ENCODE measurements around the gene RXRA.

The RXRA gene

DNA sequence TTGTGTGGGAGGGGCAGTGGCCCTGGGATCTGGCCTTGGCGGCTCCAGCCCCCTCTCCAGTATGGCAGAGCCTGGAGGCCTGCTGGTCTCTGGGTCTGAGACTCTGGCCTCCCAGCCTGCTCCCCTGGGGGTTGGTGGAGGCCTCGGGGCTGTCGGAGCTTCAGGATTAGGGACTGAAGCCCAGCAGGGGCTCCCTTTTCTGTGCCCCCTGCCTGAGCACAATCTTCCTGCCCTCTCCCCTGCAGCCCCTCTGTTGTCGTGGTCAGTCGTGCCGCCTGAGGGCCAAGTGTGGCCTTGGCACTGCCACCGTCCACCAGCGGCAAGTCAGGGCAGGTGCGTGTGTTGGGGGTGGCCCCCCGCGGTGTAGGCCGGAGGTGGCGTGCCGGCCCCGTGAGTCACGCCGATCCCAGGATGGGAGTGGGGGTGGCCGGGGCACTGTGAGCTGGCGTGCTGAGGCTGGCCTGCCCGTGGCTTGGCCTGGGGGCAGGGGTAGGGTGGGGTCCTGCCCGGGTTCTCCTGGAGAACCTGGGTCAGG is 53.6 kb downstream of the RXRA start:
- DNase-seq (ENCODE audit: low read depth in 3 of 3, low spot score in 1 of 3), result no peak

GRCh38 chr9:134380542-134381271 is 54.5 kb downstream of the RXRA start:
- DNase-seq (ENCODE audit: low read depth in 3 of 3, low spot score in 1 of 3), result no peak

- no peak for DNase-seq (ENCODE audit: low read depth in 3 of 3, low spot score in 1 of 3)
Measured at GRCh38 chr9:134381272-134381661, 55.0 kb downstream of the RXRA start.

DNA sequence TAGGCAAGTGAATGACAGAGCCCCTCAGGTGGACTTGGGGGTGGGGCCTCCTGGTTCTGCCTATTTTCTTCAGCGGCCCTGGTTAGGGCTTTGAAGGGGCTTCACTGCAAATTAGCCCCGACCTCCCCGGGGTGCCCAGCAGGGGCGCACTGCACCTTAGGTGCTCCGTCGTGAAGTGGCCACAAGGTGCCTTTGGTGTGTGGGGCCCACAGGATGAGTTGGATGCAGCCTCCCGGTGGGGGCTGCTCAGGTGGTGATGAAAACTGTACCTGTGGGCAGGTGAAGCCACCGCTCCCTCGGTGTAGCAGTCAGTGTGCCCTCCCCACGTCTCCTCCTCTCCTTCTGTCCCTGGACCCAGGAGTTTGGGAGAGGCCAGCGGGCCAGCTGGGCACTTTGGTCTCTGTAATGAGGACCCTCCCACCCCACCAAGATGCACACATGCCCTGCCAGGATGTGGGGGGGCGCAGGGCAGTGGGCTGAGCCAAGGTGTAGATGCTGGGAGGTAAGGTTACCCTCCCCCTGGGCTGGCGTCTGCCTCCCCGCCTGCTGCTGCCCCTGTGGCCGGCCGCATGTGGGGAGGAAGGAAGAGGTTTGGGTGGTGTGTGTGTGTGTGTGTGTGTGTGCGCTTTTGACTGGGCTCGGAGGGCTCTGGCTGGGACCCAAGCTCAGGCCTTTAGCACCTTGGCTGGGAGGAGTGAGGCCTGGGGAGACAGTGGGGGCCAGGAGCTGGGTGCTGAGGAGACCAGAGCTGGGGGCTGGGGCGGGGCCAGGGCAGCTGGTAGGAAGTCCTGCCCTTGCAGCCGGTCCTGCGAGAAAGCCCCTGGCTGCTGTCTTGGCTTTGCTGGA is 55.6 kb downstream of the RXRA start:
- no peak for DNase-seq (ENCODE audit: low read depth in 3 of 3, low spot score in 1 of 3)

DNA sequence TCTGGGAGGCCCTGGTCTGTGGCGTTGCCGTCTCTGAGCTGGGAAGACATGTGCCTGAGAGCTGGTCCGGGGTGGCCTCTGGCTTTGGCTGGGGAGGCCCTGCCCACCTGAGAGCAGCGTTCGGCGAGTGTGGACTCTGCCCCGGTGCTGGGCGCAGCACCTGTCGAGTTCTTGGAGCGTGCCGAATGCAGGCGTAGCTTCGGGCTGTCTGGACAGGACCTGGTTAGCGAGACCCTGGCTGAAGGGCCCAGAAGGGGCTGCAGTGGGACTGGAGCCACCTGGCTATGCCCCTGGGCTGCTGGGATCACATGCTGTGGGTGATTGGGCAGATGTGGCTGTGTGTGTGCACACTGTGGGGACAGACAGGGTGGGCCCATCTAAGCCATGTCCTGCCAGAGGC is 56.5 kb downstream of the RXRA start:
- DNase-seq (ENCODE audit: low read depth in 3 of 3, low spot score in 1 of 3), result no peak

DNA sequence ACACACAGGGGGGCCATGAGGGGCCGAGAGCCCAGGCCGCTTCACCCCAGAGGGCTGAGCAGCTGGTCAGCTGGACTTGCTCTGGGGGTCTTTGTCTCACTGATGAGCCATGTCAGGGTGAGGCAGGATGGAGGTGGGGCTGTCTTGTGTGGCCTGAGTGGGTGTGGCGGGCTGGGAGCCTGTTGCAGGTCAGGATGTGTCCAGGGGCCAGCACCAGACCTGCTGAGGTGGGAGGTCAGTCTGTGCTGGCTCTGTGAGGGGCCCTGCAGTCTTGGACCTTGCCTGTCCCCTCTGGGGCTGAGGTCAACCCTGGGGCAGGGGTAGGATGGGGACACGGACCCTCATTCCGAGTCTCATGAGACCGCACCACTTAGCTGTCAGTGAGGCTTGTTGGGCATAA is 56.9 kb downstream of the RXRA start:
- no peak for DNase-seq (ENCODE audit: low read depth in 3 of 3, low spot score in 1 of 3)

DNA sequence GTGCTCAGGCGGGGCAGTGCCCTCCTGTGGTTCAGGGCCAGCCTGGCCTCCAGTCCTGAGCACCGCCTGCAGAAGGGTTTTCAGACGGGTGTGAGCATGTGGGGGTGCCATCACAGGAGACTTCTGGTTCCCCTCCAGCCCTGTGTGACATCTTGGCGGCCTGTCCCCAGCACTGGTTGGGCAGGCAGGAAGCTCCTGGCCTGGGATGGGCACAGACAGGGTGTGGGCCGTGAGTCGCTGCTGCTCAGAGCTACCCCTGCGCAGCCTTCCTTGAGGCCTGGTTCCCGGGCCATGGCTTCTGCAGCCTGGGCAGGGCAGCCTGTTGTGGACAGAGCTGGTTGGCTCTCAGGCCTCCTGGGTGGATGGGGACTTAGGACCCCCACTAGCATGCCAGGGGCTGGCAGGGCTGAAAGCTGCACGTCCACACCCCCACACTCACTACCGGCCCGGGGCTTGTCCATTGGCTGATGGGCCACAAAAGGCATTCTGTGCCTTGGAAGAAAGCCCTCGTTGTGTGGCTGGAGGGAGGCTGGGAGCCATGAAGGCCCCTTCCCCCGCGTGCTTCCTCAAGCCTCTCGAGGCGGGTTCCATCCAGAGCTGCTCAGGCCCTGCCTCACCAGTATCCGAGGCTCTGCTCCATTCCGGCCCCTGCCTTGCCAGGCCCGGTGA is 58.7 kb downstream of the RXRA start:
- no peak for DNase-seq (ENCODE audit: low read depth in 3 of 3, low spot score in 1 of 3)

- no peak for DNase-seq (ENCODE audit: low read depth in 3 of 3, low spot score in 1 of 3)
Measured at GRCh38 chr9:134385915-134386314, 59.7 kb downstream of the RXRA start.

- DNase-seq (ENCODE audit: low read depth in 3 of 3, low spot score in 1 of 3), result no peak
Measured at GRCh38 chr9:134386951-134387831, 60.9 kb downstream of the RXRA start.

GRCh38 chr9:134388289-134388808 is 62.1 kb downstream of the RXRA start:
- DNase-seq (ENCODE audit: low read depth in 3 of 3, low spot score in 1 of 3), result no peak

DNA sequence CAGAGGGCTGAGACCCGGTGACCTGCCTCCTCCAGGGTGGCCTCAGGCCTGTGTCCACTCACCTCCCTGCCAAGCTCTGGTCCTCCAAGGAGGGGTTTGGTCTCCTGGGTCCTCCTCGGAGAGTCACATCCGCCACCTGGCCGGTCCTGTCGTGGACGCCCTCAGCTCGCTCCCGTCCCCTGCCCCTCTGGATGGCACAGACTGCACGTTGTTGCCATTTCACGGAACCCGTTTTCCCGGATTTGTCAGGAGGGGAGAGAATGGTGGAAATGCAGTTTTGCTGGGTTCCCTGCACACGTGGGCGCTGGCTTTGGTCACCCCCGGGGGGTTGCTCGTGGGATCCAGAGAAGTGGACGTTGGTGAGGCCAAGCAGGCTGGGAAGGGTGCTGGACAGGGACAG is 62.7 kb downstream of the RXRA start:
- no peak for DNase-seq (ENCODE audit: low read depth in 3 of 3, low spot score in 1 of 3)

- no peak for DNase-seq (ENCODE audit: low read depth in 3 of 3, low spot score in 1 of 3)
Measured at GRCh38 chr9:134389642-134390041, 63.4 kb downstream of the RXRA start.

DNA sequence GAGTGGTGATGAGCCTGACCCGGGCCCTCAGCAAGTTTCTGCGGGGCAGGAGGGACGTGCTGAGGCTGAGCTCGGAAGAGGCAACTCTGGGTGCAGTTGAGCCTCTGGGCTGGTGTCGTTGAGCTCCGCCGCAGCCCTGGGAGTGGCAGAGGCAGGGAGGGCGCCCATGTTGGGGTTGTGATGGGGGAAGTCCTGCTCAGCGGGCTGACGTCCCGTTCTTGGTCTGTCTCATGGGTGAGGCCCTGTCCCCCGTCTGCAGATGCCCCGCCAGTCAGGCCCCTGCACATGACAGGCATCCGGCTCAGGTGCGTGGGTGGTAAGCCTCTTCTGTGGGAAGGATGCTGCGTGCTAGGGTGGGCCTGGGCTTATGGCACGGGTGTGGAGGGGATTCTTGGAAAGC is 64.3 kb downstream of the RXRA start:
- DNase-seq (ENCODE audit: low read depth in 3 of 3, low spot score in 1 of 3), result peak in 2 of 3 donors; percentile 42 to 60

DNA sequence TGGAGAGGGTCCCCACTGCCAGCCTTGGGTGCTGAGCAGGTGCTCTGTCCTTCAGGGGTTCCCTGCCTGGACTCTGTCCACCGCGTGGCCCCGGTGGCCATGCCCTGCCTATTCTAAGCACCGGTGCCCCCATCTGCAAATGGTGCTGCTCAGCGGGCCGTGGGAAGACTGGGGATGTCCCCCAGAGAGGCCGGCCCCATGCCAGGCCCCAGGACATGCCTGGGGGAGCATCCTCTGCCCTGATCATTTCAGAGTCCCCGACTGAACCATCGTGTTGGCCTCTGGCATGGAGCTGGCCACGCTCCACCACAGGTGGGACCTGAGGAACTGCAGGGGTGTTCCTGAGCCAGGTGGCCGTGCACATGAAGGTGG is 64.7 kb downstream of the RXRA start:
- DNase-seq (ENCODE audit: low read depth in 3 of 3, low spot score in 1 of 3), result no peak

DNA sequence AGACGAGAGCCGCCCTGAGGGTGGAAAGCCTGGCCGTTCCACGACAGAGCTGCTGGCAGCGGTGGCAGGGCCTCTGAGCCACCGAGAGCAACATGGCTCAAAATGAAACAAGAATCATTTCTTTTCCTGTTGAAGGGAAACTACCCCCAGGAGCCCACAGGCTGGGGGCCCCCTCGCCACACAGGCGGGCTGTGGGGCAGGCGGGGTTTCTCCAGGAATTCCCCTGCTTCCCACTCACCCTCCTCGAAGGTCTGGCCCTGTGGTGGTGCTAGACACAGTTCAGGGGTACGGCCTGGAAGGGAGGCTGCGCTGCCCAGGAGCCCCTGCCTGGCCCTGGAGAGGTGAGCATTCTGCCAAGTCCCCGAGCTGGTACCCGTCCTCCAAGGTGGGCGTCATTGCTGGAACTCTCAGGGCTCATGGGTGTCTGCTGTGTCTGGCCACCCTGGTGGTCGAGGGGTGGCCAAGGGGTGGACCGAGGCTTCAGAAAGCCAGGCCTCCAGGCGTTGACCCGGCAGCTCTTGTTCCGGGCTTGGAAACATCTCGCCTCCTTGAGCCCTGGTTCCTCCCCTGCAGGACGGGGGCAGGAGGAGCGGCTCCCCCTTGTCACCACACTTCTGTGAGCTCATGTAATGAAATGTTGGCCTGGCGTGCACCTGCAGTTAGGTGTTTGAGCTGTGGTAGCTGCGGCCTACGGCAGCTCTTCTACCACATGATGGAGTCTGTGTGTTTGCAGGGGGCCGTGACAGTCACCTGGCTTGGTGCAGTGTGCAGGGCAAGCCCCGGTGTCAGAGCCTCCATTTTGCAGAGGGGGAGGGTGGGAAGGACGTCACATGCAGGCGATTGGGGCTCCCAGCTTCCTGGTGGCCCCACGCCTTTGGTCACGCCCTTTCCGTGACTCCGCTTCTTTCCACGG is 65.3 kb downstream of the RXRA start:
- peak in 2 of 3 donors; percentile 42 to 60 for DNase-seq (ENCODE audit: low read depth in 3 of 3, low spot score in 1 of 3)

GRCh38 chr9:134392900-134393299 is 66.6 kb downstream of the RXRA start:
- no peak for DNase-seq (ENCODE audit: low read depth in 3 of 3, low spot score in 1 of 3)

DNA sequence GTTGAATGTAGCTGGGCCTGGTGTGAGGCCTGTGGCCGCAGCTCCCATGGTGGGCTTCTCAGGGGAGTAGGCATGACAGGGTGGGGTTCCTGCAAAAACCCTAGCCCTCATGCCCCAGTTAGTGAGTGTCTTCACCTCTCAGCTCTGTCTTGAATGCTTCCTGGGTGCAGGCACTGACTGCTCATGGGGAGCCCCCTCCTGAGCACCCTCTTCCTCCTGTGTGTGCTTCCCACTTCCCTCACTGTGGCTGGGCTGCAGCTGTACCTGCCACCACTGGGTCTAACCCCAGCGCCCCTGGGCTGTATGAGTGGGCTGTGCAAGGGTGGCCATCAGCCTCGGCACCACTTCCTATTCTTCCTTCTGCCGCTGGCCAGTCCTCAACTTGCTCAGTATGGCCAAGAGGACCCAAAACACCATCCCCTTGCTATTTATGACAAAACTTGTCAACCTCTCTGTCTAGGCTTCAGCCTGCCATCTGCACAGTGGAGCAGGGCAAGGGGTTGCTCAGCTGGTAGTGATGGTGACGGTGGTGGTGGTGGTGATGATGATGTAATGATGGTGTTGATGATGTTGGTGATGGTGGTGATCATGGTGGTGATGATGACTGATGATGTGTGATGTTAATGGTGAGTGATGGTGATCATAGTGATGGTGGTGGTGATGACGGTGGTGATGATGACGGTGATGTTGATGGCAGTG is 67.5 kb downstream of the RXRA start:
- no peak for DNase-seq (ENCODE audit: low read depth in 3 of 3, low spot score in 1 of 3)

- no peak for DNase-seq (ENCODE audit: low read depth in 3 of 3, low spot score in 1 of 3)
Measured at GRCh38 chr9:134395002-134395517, 68.8 kb downstream of the RXRA start.
